HL-60 (cell line): ENCODE results near the gene LSG1.

ENCODE experiments used
- DNase-seq, 2 experiments: peaks; one replicate each; pipeline ENCODE4 v3.0.0-alpha.2; 2010 to 2020; ENCODE audit warnings: low read depth in 1 of 2, low spot score in 1 of 2
- H3K27ac ChIP-seq: fragments of 250-450 bp; sonication (Bioruptor Pico); replicated peaks from 2 replicates; pipeline ENCODE4 v1.5.1; 2020; ENCODE audit warnings: mild to moderate bottlenecking, moderate library complexity
- H3K27me3 ChIP-seq: fragments of 250-450 bp; sonication (Bioruptor Pico); 2 replicates; pipeline ENCODE4 v1.5.1; 2021; ENCODE audit warnings: mild to moderate bottlenecking, moderate library complexity; ENCODE audit not compliant: insufficient read depth, poor library complexity, severe bottlenecking
- H3K4me3 ChIP-seq: replicated peaks from 2 replicates; pipeline ENCODE4 v1.5.1; 2011; ENCODE audit warnings: mild to moderate bottlenecking, control low read depth, low read length; ENCODE audit not compliant: insufficient read depth
- CTCF ChIP-seq: IDR thresholded peaks from one replicate; pipeline ENCODE4 v1.5.1; 2011; ENCODE audit warnings: low read length, control low read depth, inconsistent platforms; ENCODE audit not compliant: insufficient read depth
- GABPA ChIP-seq: IDR thresholded peaks from 2 replicates; pipeline ENCODE4 v1.6.1; 2012; ENCODE audit warnings: low read depth
- POLR2AphosphoS5 ChIP-seq: IDR thresholded peaks from 2 replicates; pipeline ENCODE4 v1.6.1; 2012; ENCODE audit warnings: low read depth
- REST ChIP-seq: IDR thresholded peaks from 2 replicates; pipeline ENCODE4 v1.6.1; 2012; ENCODE audit warnings: low read depth; ENCODE audit not compliant: insufficient replicate concordance
- SPI1 ChIP-seq: IDR thresholded peaks from 2 replicates; pipeline ENCODE4 v1.6.1; 2012; ENCODE audit warnings: low read depth, mild to moderate bottlenecking, borderline replicate concordance

Gene LSG1

GRCh38 chr3:194640829-194641228 is 31.2 kb downstream of the LSG1 start:
- H3K27me3 ChIP-seq = no peaks in the 10 kb centered on the region
- no peak overlapping the region for H3K4me3 ChIP-seq
- no peak for DNase-seq
- no peak for TF ChIP-seq GABPA
- no peak for TF ChIP-seq REST
- no peak for TF ChIP-seq SPI1
- no peak for TF ChIP-seq CTCF
- no peak for TF ChIP-seq POLR2AphosphoS5
- H3K27ac ChIP-seq = no peak overlapping the region

GRCh38 chr3:194638991-194639605 is 32.9 kb downstream of the LSG1 start:
- DNase-seq = no peak
- H3K4me3 ChIP-seq = no peak overlapping the region
- H3K27ac ChIP-seq = no peak overlapping the region
- H3K27me3 ChIP-seq = no peaks in the 10 kb centered on the region
- no peak for TF ChIP-seq REST
- no peak for TF ChIP-seq CTCF
- TF ChIP-seq POLR2AphosphoS5 = peak; percentile 23; the same call in 1 of the 2 replicates
- no peak for TF ChIP-seq GABPA
- TF ChIP-seq SPI1 = no peak

- H3K27ac ChIP-seq = no peak overlapping the region
- H3K4me3 ChIP-seq = no peak overlapping the region
- TF ChIP-seq REST (no peak), SPI1 (no peak), CTCF (no peak), POLR2AphosphoS5 (no peak), GABPA (no peak)
These were observed 34.2 kb downstream of the LSG1 start for GRCh38 chr3:194637541-194638400.

More at GRCh38 chr3:194637541-194638400, 34.2 kb downstream of the LSG1 start:
- H3K27me3 ChIP-seq = no peaks in the 10 kb centered on the region
- DNase-seq = no peak
